ENCODE results near the gene CSAD. TPM values are rescaled to one million over a fixed set of nuclear protein-coding genes. Genes with fewer than 3 reads are reported as not detected.

CSAD gene
- total and polyA plus RNA-seq, 2 donors (not counting 3 experiments of a cell fraction or from before 2014, with no cell fraction given), result 21.1 to 24.4 TPM

DNA sequence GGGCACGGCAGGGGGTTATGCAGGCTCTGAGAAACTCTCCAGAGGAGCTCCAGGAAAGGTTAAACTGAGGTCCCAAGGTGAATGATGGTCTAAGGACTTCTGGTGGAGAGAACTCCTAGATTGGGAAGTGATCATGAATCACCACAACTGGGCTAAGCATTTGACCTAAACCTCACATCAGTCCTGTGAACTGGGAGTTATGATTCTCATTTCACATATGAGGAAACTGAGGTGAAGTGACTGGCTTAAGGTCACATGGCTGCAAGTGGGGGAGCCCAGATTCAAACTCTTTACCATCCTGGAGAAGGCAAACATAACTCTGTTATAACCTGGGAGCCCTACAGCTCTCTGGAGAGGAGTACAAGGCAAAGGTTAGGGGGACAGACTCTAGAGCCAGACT lies 47.1 kb upstream of the CSAD start:
- CTCF ChIA-PET, result interaction anchor here (1.2 kb wide), 1 partner anchor 14 kb away, joined by 6 read pairs; no protein-coding TSS in a partner anchor
- intact Hi-C loops (cut with micrococcal nuclease) (no loop called here), dilution Hi-C loops (cut with MboI; ENCODE audit: extremely low pct_ligation_motif_present, low sequenced_read_pairs) (no loop called here)
- BruUV-seq (replicated peaks), result no TSS peak
- no peak overlapping the region for H3K27ac ChIP-seq (ENCODE audit: insufficient read depth, low read depth, low read length)
- H3K27me3 ChIP-seq (ENCODE audit: control insufficient read depth in 2 of 2, insufficient read depth in 2 of 2, low read length in 2 of 2), result peaks cover 0 to 5% of the 10 kb centered on the region in 2 experiments
- H2AFZ ChIP-seq (ENCODE audit: low read depth, low read length), result no peak overlapping the region
- H3K79me2 ChIP-seq (ENCODE audit: control insufficient read depth, insufficient read depth, low read length), result no peaks in the 10 kb centered on the region
- no peaks in the 10 kb centered on the region for H3K36me3 ChIP-seq (ENCODE audit: control insufficient read depth in 2 of 2, extremely low read depth in 1 of 2, insufficient read depth in 2 of 2, low read length in 2 of 2)
- no peak overlapping the region for H3K4me2 ChIP-seq (ENCODE audit: insufficient read depth, low read length)
- H3K4me3 ChIP-seq (replicated peaks in 1 of 3; ENCODE audit: insufficient read depth in 1 of 3, low read depth in 1 of 3, low read length in 3 of 3), result no peak overlapping the region
- POLR2A ChIA-PET, result no interaction called here
- H4K20me1 ChIP-seq (replicated peaks; ENCODE audit: control insufficient read depth, extremely low read depth, insufficient read depth, low read length), result no peaks in the 10 kb centered on the region
- FAIRE-seq (no peak), DNase-seq (ENCODE audit: low read depth, low spot score) (no peak)
- no peak overlapping the region for H3K9ac ChIP-seq (replicated peaks; ENCODE audit: extremely low read depth, insufficient read depth, low read length)
- no peak for TF ChIP-seq FOS (IDR thresholded peaks at IDR 0.05; ENCODE audit: borderline replicate concordance, insufficient read depth, low read length)
- TF ChIP-seq MYC (IDR thresholded peaks at IDR 0.05; ENCODE audit: low read depth, low read length), result no peak
- TF ChIP-seq GATA2 (IDR thresholded peaks at IDR 0.05; ENCODE audit: insufficient read depth, insufficient read length, low read depth, low read length), result no peak
- TF ChIP-seq, protein P1, sequence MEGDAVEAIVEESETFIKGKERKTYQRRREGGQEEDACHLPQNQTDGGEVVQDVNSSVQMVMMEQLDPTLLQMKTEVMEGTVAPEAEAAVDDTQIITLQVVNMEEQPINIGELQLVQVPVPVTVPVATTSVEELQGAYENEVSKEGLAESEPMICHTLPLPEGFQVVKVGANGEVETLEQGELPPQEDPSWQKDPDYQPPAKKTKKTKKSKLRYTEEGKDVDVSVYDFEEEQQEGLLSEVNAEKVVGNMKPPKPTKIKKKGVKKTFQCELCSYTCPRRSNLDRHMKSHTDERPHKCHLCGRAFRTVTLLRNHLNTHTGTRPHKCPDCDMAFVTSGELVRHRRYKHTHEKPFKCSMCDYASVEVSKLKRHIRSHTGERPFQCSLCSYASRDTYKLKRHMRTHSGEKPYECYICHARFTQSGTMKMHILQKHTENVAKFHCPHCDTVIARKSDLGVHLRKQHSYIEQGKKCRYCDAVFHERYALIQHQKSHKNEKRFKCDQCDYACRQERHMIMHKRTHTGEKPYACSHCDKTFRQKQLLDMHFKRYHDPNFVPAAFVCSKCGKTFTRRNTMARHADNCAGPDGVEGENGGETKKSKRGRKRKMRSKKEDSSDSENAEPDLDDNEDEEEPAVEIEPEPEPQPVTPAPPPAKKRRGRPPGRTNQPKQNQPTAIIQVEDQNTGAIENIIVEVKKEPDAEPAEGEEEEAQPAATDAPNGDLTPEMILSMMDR (IDR thresholded peaks at IDR 0.05; ENCODE audit: extremely low read depth in 1 of 2, insufficient read depth in 1 of 2, low read depth in 1 of 2, low read length in 2 of 2), result no peak
- no peak for TF ChIP-seq EZH2 (IDR thresholded peaks at IDR 0.05; ENCODE audit: borderline replicate concordance, low read depth, low read length, severe bottlenecking)
- no peak for TF ChIP-seq POLR2AphosphoS5 (IDR thresholded peaks at IDR 0.05; ENCODE audit: insufficient read depth, low read depth, low read length)
- no peak for TF ChIP-seq POLR2A (IDR thresholded peaks at IDR 0.05; ENCODE audit: low read depth, low read length)
- TF ChIP-seq, protein P2, sequence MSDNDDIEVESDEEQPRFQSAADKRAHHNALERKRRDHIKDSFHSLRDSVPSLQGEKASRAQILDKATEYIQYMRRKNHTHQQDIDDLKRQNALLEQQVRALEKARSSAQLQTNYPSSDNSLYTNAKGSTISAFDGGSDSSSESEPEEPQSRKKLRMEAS (IDR thresholded peaks at IDR 0.05; ENCODE audit: insufficient read depth, insufficient read length), result no peak
- TF ChIP-seq JUN (IDR thresholded peaks at IDR 0.05; ENCODE audit: borderline replicate concordance, insufficient read depth, insufficient read length, low read depth), result no peak
- H3K9me1 ChIP-seq (replicated peaks; ENCODE audit: control insufficient read depth, extremely low read depth, insufficient read depth, low read length), result no peaks in the 10 kb centered on the region
- no peaks in the 10 kb centered on the region for H3K9me3 ChIP-seq (replicated peaks; ENCODE audit: control insufficient read depth, insufficient read depth, low read length)
- H3K4me1 ChIP-seq (ENCODE audit: control insufficient read depth, extremely low read depth, insufficient read depth, low read length), result peaks cover 8% of the 10 kb centered on the region

All from endothelial cell of umbilical vein (primary cell).